Superior temporal gyrus (tissue), 1 donor: ENCODE measurements around the gene EXOC6B.
"Not testable (repeated sequence)": the region's sequence is repeated elsewhere in the genome, so short reads cannot be mapped to it uniquely, and the experiment has no call there.

Experiments used
- DNase-seq: peaks from one replicate; pipeline ENCODE4 v3.0.0-alpha.2; 2016; ENCODE audit errors: extremely low spot score

EXOC6B gene

GRCh38 chr2:72607189-72607588, 218.6 kb downstream of the EXOC6B start:
- DNase-seq, result no peak

GRCh38 chr2:72605836-72606442, 219.9 kb downstream of the EXOC6B start:
- DNase-seq, result peak; percentile 60

GRCh38 chr2:72604468-72604867, 221.4 kb downstream of the EXOC6B start:
- no peak for DNase-seq

GRCh38 chr2:72603481-72603880, 222.4 kb downstream of the EXOC6B start:
- no peak for DNase-seq

- no peak for DNase-seq
Observed at GRCh38 chr2:72602711-72603110, 223.1 kb downstream of the EXOC6B start.

- no peak for DNase-seq
Observed at GRCh38 chr2:72602095-72602494, 223.7 kb downstream of the EXOC6B start.

GRCh38 chr2:72583836-72584235, 242.0 kb downstream of the EXOC6B start:
- not testable (repeated sequence) for DNase-seq

- DNase-seq, result no peak
Observed at GRCh38 chr2:72583376-72583775, 242.5 kb downstream of the EXOC6B start.

- no peak for DNase-seq
Observed at GRCh38 chr2:72581560-72582181, 244.2 kb downstream of the EXOC6B start.

- DNase-seq, result peak; percentile 79
Observed at GRCh38 chr2:72579591-72580180, 246.1 kb downstream of the EXOC6B start.

- no peak for DNase-seq
Observed at GRCh38 chr2:72576861-72577260, 249.0 kb downstream of the EXOC6B start.

GRCh38 chr2:72576459-72576858, 249.4 kb downstream of the EXOC6B start:
- no peak for DNase-seq

- no peak for DNase-seq
Observed at GRCh38 chr2:72574886-72575285, 250.9 kb downstream of the EXOC6B start.

- DNase-seq, result no peak
Observed at GRCh38 chr2:72573232-72573631, 252.6 kb downstream of the EXOC6B start.

- DNase-seq, result no peak
Observed at GRCh38 chr2:72572501-72572900, 253.3 kb downstream of the EXOC6B start.

GRCh38 chr2:72570413-72570812, 255.4 kb downstream of the EXOC6B start:
- DNase-seq, result no peak

GRCh38 chr2:72562451-72563153, 263.2 kb downstream of the EXOC6B start:
- DNase-seq, result no peak

- peak; percentile 59 for DNase-seq
Observed at GRCh38 chr2:72561621-72562318, 264.1 kb downstream of the EXOC6B start.

GRCh38 chr2:72555943-72556342, 269.9 kb downstream of the EXOC6B start:
- DNase-seq, result no peak

- not testable (repeated sequence) for DNase-seq
Observed at GRCh38 chr2:72555363-72555762, 270.5 kb downstream of the EXOC6B start.

GRCh38 chr2:72554910-72555309, 270.9 kb downstream of the EXOC6B start:
- not testable (repeated sequence) for DNase-seq

- no peak for DNase-seq
Observed at GRCh38 chr2:72554381-72554780, 271.5 kb downstream of the EXOC6B start.
